Body of pancreas (tissue), 4 donors: ENCODE measurements around the gene MYO5A.

Experiments used
- CTCF ChIP-seq, 7 experiments: fragments of 450-650 bp in 4 of 7; fragments of 200-600 bp in 3 of 7; sonication (generic) in 3 of 7; IDR thresholded peaks; one replicate each; pipeline ENCODE4 v1.5.1; 2016 to 2019; ENCODE audit warnings: antibody characterized with exemption in 7 of 7
- POLR2A ChIP-seq, 3 donors: fragments of 450-650 bp; IDR thresholded peaks; one replicate each; pipeline ENCODE4 v1.6.1; 2016; ENCODE audit warnings: antibody characterized with exemption in 3 of 3, mild to moderate bottlenecking in 2 of 3

- TF ChIP-seq POLR2A (IDR thresholded peaks at IDR 0.05) (no peak), CTCF (IDR thresholded peaks at IDR 0.05) (no peak)
These were observed 233.7 kb downstream of the MYO5A start for GRCh38 chr15:52294881-52295420.
